ENCODE data around the gene PCDH9. TPM values are rescaled to one million over a fixed set of nuclear protein-coding genes. Genes with fewer than 3 reads are reported as not detected.

The PCDH9 gene
- total RNA-seq, 1 experiment from 2014 or later: 2.2 TPM

DNA sequence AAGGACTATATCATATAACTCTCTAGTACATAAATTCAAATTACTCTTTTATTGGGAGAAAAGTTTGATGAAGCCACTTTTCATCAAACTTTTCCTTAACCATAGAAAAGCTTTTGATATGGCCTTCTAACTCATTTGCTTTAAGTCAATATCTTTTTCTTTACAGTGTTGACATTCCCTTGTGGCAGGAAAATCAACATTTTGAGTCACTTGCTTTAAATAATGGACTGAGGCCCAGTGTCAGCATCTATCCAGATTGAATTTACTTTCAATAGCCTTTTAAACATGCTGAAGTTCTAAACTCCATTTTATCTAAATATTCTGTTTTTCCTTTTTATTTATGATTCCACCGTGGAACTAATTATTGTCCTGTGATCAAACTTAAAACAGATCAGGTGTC, 62.7 kb downstream of the PCDH9 start:
- no peaks in the 10 kb centered on the region for H3K27me3 ChIP-seq (replicated peaks)
- no peaks in the 10 kb centered on the region for H3K9me3 ChIP-seq (replicated peaks)
- H3K4me3 ChIP-seq: no peak overlapping the region
- no peak for DNase-seq (ENCODE audit: low read depth in 1 of 2, low spot score in 2 of 2)
- no peaks in the 10 kb centered on the region for H3K4me1 ChIP-seq (replicated peaks)
- no peak overlapping the region for H3K27ac ChIP-seq
- no peaks in the 10 kb centered on the region for H3K36me3 ChIP-seq

- no peak for DNase-seq (ENCODE audit: low read depth in 1 of 2, low spot score in 2 of 2)
- H3K4me1 ChIP-seq (replicated peaks): no peaks in the 10 kb centered on the region
- H3K27ac ChIP-seq: no peak overlapping the region
- no peaks in the 10 kb centered on the region for H3K9me3 ChIP-seq (replicated peaks)
- no peaks in the 10 kb centered on the region for H3K27me3 ChIP-seq (replicated peaks)
- no peak overlapping the region for H3K4me3 ChIP-seq
- no peaks in the 10 kb centered on the region for H3K36me3 ChIP-seq
Measured at GRCh38 chr13:67161176-67161575, 69.0 kb downstream of the PCDH9 start.

DNA sequence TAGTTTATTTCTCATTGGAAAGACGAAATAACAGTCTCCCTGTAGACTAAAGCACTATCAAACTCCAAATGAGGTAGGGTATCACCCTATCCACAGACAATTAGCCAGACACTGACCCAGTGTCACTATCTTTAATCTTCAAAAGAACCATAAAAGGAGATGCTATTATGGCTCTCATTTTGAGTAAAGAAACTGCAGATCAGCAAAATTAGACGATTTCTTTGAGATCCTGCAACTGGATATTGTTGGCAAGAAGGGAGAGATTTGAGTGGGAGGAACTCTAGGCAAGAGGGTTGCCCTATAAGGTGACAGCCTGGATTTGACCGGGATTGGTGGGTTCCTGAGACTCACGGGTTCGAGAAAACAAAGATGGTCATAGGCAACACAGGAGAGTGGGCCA, 71.2 kb downstream of the PCDH9 start:
- Histone ChIP-seq H3K27ac (no peak overlapping the region), H3K36me3 (no peaks in the 10 kb centered on the region), H3K9me3 (replicated peaks) (no peaks in the 10 kb centered on the region), H3K27me3 (replicated peaks) (no peaks in the 10 kb centered on the region), H3K4me3 (no peak overlapping the region), H3K4me1 (replicated peaks) (no peaks in the 10 kb centered on the region)
- DNase-seq (ENCODE audit: low read depth in 1 of 2, low spot score in 2 of 2): no peak

DNA sequence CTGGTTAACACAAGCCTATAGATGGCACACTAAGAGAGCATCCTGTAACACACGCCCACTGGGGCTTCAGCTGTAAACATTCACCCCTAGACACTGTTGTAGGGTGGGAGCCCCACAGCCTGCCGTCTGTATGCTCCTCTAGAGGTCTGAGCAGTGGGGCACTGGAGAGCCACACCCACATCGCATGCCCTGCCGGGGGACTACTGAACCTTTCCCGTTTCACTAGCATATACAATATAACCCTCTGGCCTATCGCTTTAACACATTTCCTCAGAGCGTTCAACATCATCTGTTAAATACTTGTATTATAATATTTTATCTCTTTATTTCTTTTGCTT, 73.4 kb downstream of the PCDH9 start:
- no peak overlapping the region for H3K4me3 ChIP-seq
- no peak for DNase-seq (ENCODE audit: low read depth in 1 of 2, low spot score in 2 of 2)
- H3K9me3 ChIP-seq (replicated peaks): no peaks in the 10 kb centered on the region
- H3K27ac ChIP-seq: no peak overlapping the region
- no peaks in the 10 kb centered on the region for H3K27me3 ChIP-seq (replicated peaks)
- H3K4me1 ChIP-seq (replicated peaks): no peaks in the 10 kb centered on the region
- no peaks in the 10 kb centered on the region for H3K36me3 ChIP-seq

GRCh38 chr13:67155898-67156722, 74.0 kb downstream of the PCDH9 start:
- no peaks in the 10 kb centered on the region for H3K36me3 ChIP-seq
- H3K4me3 ChIP-seq: no peak overlapping the region
- no peaks in the 10 kb centered on the region for H3K27me3 ChIP-seq (replicated peaks)
- no peak overlapping the region for H3K27ac ChIP-seq
- DNase-seq (ENCODE audit: low read depth in 1 of 2, low spot score in 2 of 2): no peak
- H3K4me1 ChIP-seq (replicated peaks): no peaks in the 10 kb centered on the region
- H3K9me3 ChIP-seq (replicated peaks): no peaks in the 10 kb centered on the region

- Histone ChIP-seq H3K4me1 (replicated peaks) (peaks cover 13% of the 10 kb centered on the region), H3K4me3 (no peak overlapping the region), H3K27me3 (replicated peaks) (no peaks in the 10 kb centered on the region), H3K27ac (no peak overlapping the region), H3K9me3 (replicated peaks) (no peaks in the 10 kb centered on the region), H3K36me3 (no peaks in the 10 kb centered on the region)
- no peak for DNase-seq (ENCODE audit: low read depth in 1 of 2, low spot score in 2 of 2)
Measured at GRCh38 chr13:67152085-67152484, 78.1 kb downstream of the PCDH9 start.

DNA sequence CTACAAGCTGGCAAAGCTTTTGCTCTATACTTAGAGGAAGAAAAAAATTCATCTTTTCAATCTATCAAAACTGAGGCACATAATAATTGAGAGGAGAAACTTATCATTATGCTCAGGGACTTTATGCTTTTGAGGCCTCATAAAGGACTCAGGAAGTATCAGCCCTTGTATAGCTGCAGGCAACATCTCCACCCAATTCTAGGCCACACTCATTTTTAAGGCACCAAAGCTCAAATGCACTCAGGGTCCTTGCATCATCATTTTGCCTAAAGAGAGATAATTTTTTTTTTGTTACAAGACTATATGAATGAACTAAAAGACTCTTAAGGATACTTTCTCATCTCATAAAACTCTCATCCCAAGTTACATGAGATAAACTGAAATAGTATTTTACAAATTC, 78.5 kb downstream of the PCDH9 start:
- peaks cover 17% of the 10 kb centered on the region for H3K4me1 ChIP-seq (replicated peaks)
- H3K36me3 ChIP-seq: no peaks in the 10 kb centered on the region
- no peaks in the 10 kb centered on the region for H3K27me3 ChIP-seq (replicated peaks)
- no peak overlapping the region for H3K27ac ChIP-seq
- H3K9me3 ChIP-seq (replicated peaks): no peaks in the 10 kb centered on the region
- DNase-seq (ENCODE audit: low read depth in 1 of 2, low spot score in 2 of 2): no peak
- no peak overlapping the region for H3K4me3 ChIP-seq

- Histone ChIP-seq H3K27me3 (replicated peaks) (no peaks in the 10 kb centered on the region), H3K36me3 (no peaks in the 10 kb centered on the region), H3K27ac (no peak overlapping the region), H3K4me1 (replicated peaks) (peaks cover 22% of the 10 kb centered on the region), H3K9me3 (replicated peaks) (no peaks in the 10 kb centered on the region), H3K4me3 (no peak overlapping the region)
- no peak for DNase-seq (ENCODE audit: low read depth in 1 of 2, low spot score in 2 of 2)
Measured at GRCh38 chr13:67150608-67151007, 79.5 kb downstream of the PCDH9 start.

- H3K27ac ChIP-seq: peak overlapping the region; percentile 89
- H3K4me3 ChIP-seq: no peak overlapping the region
- no peak for DNase-seq (ENCODE audit: low read depth in 1 of 2, low spot score in 2 of 2)
- peaks cover 25% of the 10 kb centered on the region for H3K4me1 ChIP-seq (replicated peaks)
- no peaks in the 10 kb centered on the region for H3K9me3 ChIP-seq (replicated peaks)
- no peaks in the 10 kb centered on the region for H3K36me3 ChIP-seq
- H3K27me3 ChIP-seq (replicated peaks): no peaks in the 10 kb centered on the region
Measured at GRCh38 chr13:67148161-67148571, 82.0 kb downstream of the PCDH9 start.

GRCh38 chr13:67147342-67148133, 82.6 kb downstream of the PCDH9 start:
- Histone ChIP-seq H3K27me3 (replicated peaks) (no peaks in the 10 kb centered on the region), H3K36me3 (no peaks in the 10 kb centered on the region), H3K27ac (peak overlapping the region; percentile 89), H3K9me3 (replicated peaks) (no peaks in the 10 kb centered on the region), H3K4me1 (replicated peaks) (peaks cover 25% of the 10 kb centered on the region), H3K4me3 (no peak overlapping the region)
- peak in 1 of 2 experiments; percentile 78 for DNase-seq (ENCODE audit: low read depth in 1 of 2, low spot score in 2 of 2)

DNA sequence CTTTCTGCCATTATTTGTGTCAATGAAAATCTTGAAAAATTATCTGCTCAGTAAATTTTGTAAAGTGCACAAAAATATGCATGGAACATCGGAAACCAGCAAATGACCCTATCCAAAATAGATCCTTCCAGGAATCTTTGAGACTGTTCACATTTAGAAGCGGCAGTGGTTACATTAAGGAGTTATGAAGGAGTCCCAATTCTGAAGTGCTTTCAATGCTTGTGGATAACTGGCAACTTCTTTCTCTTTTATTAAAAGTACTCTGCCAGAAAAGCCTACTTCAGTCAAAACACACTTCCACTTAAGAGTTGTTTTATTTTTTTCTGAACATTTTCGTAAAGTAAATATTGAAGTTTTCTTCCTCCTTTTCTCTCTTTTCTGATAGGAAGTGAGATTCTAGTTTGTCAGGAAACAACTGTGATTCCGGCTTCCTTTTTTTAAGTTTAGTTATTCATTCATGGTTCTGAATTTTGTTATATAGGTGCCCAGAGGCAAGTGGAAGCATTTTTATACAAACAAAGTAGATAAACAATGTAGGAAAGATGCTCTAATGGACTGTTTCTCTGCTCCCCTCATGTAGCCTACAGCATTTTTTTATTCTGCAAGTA, 83.5 kb downstream of the PCDH9 start:
- Histone ChIP-seq H3K36me3 (no peaks in the 10 kb centered on the region), H3K4me1 (replicated peaks) (peaks cover 25% of the 10 kb centered on the region), H3K27me3 (replicated peaks) (no peaks in the 10 kb centered on the region), H3K27ac (peak overlapping the region; percentile 89), H3K9me3 (replicated peaks) (no peaks in the 10 kb centered on the region), H3K4me3 (no peak overlapping the region)
- no peak for DNase-seq (ENCODE audit: low read depth in 1 of 2, low spot score in 2 of 2)

GRCh38 chr13:67145950-67146349, 84.2 kb downstream of the PCDH9 start:
- Histone ChIP-seq H3K9me3 (replicated peaks) (no peaks in the 10 kb centered on the region), H3K4me3 (no peak overlapping the region), H3K4me1 (replicated peaks) (peaks cover 25% of the 10 kb centered on the region), H3K36me3 (no peaks in the 10 kb centered on the region), H3K27ac (no peak overlapping the region), H3K27me3 (replicated peaks) (no peaks in the 10 kb centered on the region)
- DNase-seq (ENCODE audit: low read depth in 1 of 2, low spot score in 2 of 2): no peak

- no peaks in the 10 kb centered on the region for H3K36me3 ChIP-seq
Measured at GRCh38 chr13:67143544-67144115, 86.5 kb downstream of the PCDH9 start.

DNA sequence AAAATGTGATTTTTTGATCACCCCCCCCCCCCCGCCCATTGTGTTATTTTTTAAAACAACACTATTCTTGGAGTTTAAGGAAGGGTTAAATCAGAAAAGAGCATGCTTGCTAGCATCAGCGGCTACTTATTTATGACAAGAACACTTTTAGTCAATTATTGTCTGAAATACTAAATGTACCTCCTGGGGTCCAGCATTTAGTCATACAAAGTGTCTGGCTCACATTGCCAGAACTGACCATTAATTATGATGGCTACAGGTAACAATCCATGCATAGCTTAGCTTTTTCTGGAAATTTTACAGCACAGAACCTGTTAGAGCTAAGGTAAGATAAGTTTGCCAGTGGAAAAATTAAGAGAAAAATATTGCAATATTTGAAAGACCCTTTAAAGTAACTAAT, 90.1 kb downstream of the PCDH9 start:
- Histone ChIP-seq H3K4me3 (no peak overlapping the region), H3K9me3 (replicated peaks) (no peaks in the 10 kb centered on the region), H3K4me1 (replicated peaks) (peaks cover 8% of the 10 kb centered on the region; the same call in 1 of the 2 replicates), H3K27ac (no peak overlapping the region), H3K27me3 (replicated peaks) (no peaks in the 10 kb centered on the region), H3K36me3 (no peaks in the 10 kb centered on the region)
- DNase-seq (ENCODE audit: low read depth in 1 of 2, low spot score in 2 of 2): no peak

More at GRCh38 chr13:67143544-67144115, 86.5 kb downstream of the PCDH9 start:
- peak in 1 of 2 experiments; percentile 2 for DNase-seq (ENCODE audit: low read depth in 1 of 2, low spot score in 2 of 2)
- Histone ChIP-seq H3K4me1 (replicated peaks) (peaks cover 25% of the 10 kb centered on the region), H3K27ac (no peak overlapping the region), H3K4me3 (no peak overlapping the region), H3K27me3 (replicated peaks) (no peaks in the 10 kb centered on the region), H3K9me3 (replicated peaks) (no peaks in the 10 kb centered on the region)
